ENCODE data around the gene SRSF7. TPM values are rescaled to one million over a fixed set of nuclear protein-coding genes. Genes with fewer than 3 reads are reported as not detected.

The SRSF7 gene
- total and polyA plus RNA-seq, 9 of the 15 experiments (the other 6 are each of a cell fraction or from before 2014, with no cell fraction given), result 219 to 726 (median 375) TPM

GRCh38 chr2:38722271-38723061 is 28.7 kb downstream of the SRSF7 start:
- no peak for DNase-seq (ENCODE audit: extremely low read depth in 1 of 4, low spot score in 3 of 4)
- ChIA-PET POLR2A (interaction anchor here (0.6 to 1.6 kb wide), 3 partner anchors 59 to 145 kb away, joined by 3 to 4 read pairs (median 4); no protein-coding TSS in a partner anchor), CTCF (ENCODE audit: low intra/inter-chr PET ratio) (no interaction called here)
- ATAC-seq, result peak; percentile 65
- no peak overlapping the region for H3K9ac ChIP-seq (ENCODE audit: insufficient read depth in 1 of 2, low read depth in 2 of 2, low read length in 2 of 2)
- in situ Hi-C loops (cut with MboI) (no loop called here), intact Hi-C loops (cut with micrococcal nuclease) (loop anchor here (2.0 kb wide), 1 partner anchor 142 kb away; no protein-coding TSS in a partner anchor)
- H3K4me2 ChIP-seq (ENCODE audit: insufficient read depth, low read length), result no peak overlapping the region
- no peaks in the 10 kb centered on the region for H3K9me3 ChIP-seq (replicated peaks; ENCODE audit: control insufficient read depth, insufficient read depth, low read depth, low read length)
- no peak overlapping the region for H3K27ac ChIP-seq (ENCODE audit: extremely low read depth, low read depth, low read length)
- 71% methylated on average over 9 of the region's 9 CpGs for WGBS (ENCODE audit: insufficient coverage, low coverage, missing lambda C conversion rate)
- no peaks in the 10 kb centered on the region for H3K9me1 ChIP-seq (ENCODE audit: control insufficient read depth, insufficient read depth, low read length)
- no peak for TF ChIP-seq ZNF384 (IDR thresholded peaks at IDR 0.05; ENCODE audit: low read depth, low read length)
- no peak for TF ChIP-seq MEF2A (IDR thresholded peaks at IDR 0.05; ENCODE audit: control insufficient read depth, low read depth, low read length)
- TF ChIP-seq SAFB2 (IDR thresholded peaks at IDR 0.05; ENCODE audit: borderline replicate concordance, low read depth, low read length, severe bottlenecking), result no peak
- TF ChIP-seq NR1H2 (CRISPR knock-in tag; IDR thresholded peaks at IDR 0.05), result no peak
- no peak for TF ChIP-seq ZNF79 (CRISPR knock-in tag; IDR thresholded peaks at IDR 0.05; ENCODE audit: low read depth)
- TF ChIP-seq RBM34 (IDR thresholded peaks at IDR 0.05; ENCODE audit: borderline replicate concordance, insufficient read depth, low read length), result no peak
- TF ChIP-seq RFX5 (IDR thresholded peaks at IDR 0.05; ENCODE audit: low read depth, low read length), result no peak
- no peak for TF ChIP-seq IRF2 (CRISPR knock-in tag; IDR thresholded peaks at IDR 0.05)
- TF ChIP-seq CBX3 (IDR thresholded peaks at IDR 0.05; ENCODE audit: borderline replicate concordance in 1 of 2, low read length in 2 of 2), result no peak
- no peak for TF ChIP-seq TOE1 (IDR thresholded peaks at IDR 0.05; ENCODE audit: borderline replicate concordance)
- TF ChIP-seq TOE1 (CRISPR knock-in tag; IDR thresholded peaks at IDR 0.05; ENCODE audit: borderline replicate concordance, low read depth), result no peak
- TF ChIP-seq SUPT5H (IDR thresholded peaks at IDR 0.05), result no peak
- TF ChIP-seq ARID2 (IDR thresholded peaks at IDR 0.05), result no peak
- TF ChIP-seq BDP1 (IDR thresholded peaks at IDR 0.05; ENCODE audit: insufficient read depth, insufficient read length), result no peak
- no peak for TF ChIP-seq ZBTB33 (CRISPR knock-in tag; IDR thresholded peaks at IDR 0.05)
- TF ChIP-seq PHF21A (IDR thresholded peaks at IDR 0.05; ENCODE audit: borderline replicate concordance, low read depth), result no peak
- TF ChIP-seq GTF2A2 (tag; IDR thresholded peaks at IDR 0.05), result no peak
- TF ChIP-seq CHCHD3 (CRISPR knock-in tag; IDR thresholded peaks at IDR 0.05), result no peak
- no peaks in the 10 kb centered on the region for H3K27me3 ChIP-seq (ENCODE audit: control insufficient read depth in 2 of 2, insufficient read depth in 2 of 2, low read length in 2 of 2)
- no peaks in the 10 kb centered on the region for H4K20me1 ChIP-seq (replicated peaks; ENCODE audit: control insufficient read depth, insufficient read depth, low read length)
- H3K4me1 ChIP-seq (replicated peaks in 1 of 2; ENCODE audit: control insufficient read depth in 2 of 2, insufficient read depth in 2 of 2, low read length in 2 of 2), result peaks cover 0 to 2% of the 10 kb centered on the region in 2 experiments; a peak in 3 of 5 replicates
- H2AFZ ChIP-seq (ENCODE audit: low read depth, low read length), result no peak overlapping the region
- no peak for FAIRE-seq
- no TSS peak for BruUV-seq (replicated peaks)
- H3K79me2 ChIP-seq (ENCODE audit: control insufficient read depth, insufficient read depth, low read length), result no peaks in the 10 kb centered on the region
- no peak overlapping the region for H3K4me3 ChIP-seq
- no peaks in the 10 kb centered on the region; the same call in 2 of the 3 replicates for H3K36me3 ChIP-seq (ENCODE audit: control insufficient read depth, insufficient read depth, low read length)

Measured in K562 (cell line).